Thoracic aorta (tissue), 2 donors: ENCODE measurements around the gene FIGN. TPM values are rescaled to one million over a fixed set of nuclear protein-coding genes. Genes with fewer than 3 reads are reported as not detected.

Source experiments
- ATAC-seq: fragments of 150-250 bp; one replicate; pipeline ENCODE4 v1.8.0; 2017; ENCODE audit warnings: low read depth; ENCODE audit not compliant: insufficient number of reproducible peaks, low FRiP score
- DNase-seq: peaks from one replicate; pipeline ENCODE4 v3.0.0-alpha.2; 2020; ENCODE audit warnings: low spot score
- H3K27ac ChIP-seq, 2 donors: fragments of 200-600 bp; sonication (generic); 1 replicate in 1 of 2; 2 replicates in 1 of 2; pipeline ENCODE4 v1.5.1; 2016; ENCODE audit warnings: mild to moderate bottlenecking in 2 of 2, moderate library complexity in 2 of 2
- H3K27me3 ChIP-seq: fragments of 200-600 bp; sonication (generic); replicated peaks from 2 replicates; pipeline ENCODE4 v1.6.0; 2016; ENCODE audit warnings: mild to moderate bottlenecking; ENCODE audit not compliant: insufficient read depth
- H3K36me3 ChIP-seq: fragments of 200-600 bp; sonication (generic); one replicate; pipeline ENCODE4 v1.5.1; 2016
- H3K4me1 ChIP-seq, 2 donors: fragments of 200-600 bp; sonication (generic); 1 replicate in 1 of 2; 2 replicates in 1 of 2; pipeline versions ENCODE4 v1.5.1 to v1.6.0; 2016; ENCODE audit warnings: low read depth in 2 of 2, mild to moderate bottlenecking in 1 of 2; ENCODE audit not compliant: control insufficient read depth in 1 of 2
- H3K4me3 ChIP-seq: fragments of 200-600 bp; sonication (generic); 2 replicates; pipeline ENCODE4 v1.5.1; 2016; ENCODE audit warnings: mild to moderate bottlenecking
- H3K9me3 ChIP-seq: fragments of 200-600 bp; sonication (generic); 2 replicates; pipeline ENCODE4 v1.5.1; 2016
- total RNA-seq, 2 donors: library from RNA; depleted of rRNA; stranded (reverse); fragments of >200 nt; gene quantifications; one replicate each; pipeline versions ENCODE4 v1.1.0 to v1.2.3, GENCODE V29; 2016
- TF ChIP-seq, protein P1 (sequence below): fragments of 200-600 bp; sonication (generic); IDR thresholded peaks from one replicate; pipeline ENCODE4 v1.5.1; 2019; ENCODE audit warnings: antibody characterized with exemption

The FIGN gene
- total RNA-seq, 2 donors from 2014 or later: 10.8 to 21.2 TPM

DNA sequence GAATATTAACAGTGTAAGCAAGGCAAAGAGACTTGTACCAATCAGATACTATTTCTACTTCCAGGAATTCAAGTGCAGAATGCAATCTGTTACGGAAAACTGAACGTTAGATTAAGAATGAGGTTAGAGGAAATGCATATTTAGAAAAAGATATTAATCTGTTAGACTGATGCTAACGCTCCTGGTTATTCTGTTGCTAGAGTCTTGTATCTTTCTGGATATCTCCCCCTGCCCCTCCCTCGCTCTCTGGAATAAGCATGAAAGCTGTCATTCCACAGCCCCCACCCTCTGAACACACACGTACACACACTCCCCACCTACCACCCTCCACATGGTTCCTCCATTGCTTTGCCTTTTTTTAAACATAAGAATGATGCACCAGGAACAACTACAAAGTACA lies 24.1 kb downstream of the FIGN start:
- no peaks in the 10 kb centered on the region for H3K9me3 ChIP-seq
- H3K4me1 ChIP-seq: peaks cover 31 to 62% of the 10 kb centered on the region in 2 donors
- no peak for ATAC-seq
- peak overlapping the region in 1 of 2 donors; percentile 10 for H3K27ac ChIP-seq
- TF ChIP-seq, protein P1, sequence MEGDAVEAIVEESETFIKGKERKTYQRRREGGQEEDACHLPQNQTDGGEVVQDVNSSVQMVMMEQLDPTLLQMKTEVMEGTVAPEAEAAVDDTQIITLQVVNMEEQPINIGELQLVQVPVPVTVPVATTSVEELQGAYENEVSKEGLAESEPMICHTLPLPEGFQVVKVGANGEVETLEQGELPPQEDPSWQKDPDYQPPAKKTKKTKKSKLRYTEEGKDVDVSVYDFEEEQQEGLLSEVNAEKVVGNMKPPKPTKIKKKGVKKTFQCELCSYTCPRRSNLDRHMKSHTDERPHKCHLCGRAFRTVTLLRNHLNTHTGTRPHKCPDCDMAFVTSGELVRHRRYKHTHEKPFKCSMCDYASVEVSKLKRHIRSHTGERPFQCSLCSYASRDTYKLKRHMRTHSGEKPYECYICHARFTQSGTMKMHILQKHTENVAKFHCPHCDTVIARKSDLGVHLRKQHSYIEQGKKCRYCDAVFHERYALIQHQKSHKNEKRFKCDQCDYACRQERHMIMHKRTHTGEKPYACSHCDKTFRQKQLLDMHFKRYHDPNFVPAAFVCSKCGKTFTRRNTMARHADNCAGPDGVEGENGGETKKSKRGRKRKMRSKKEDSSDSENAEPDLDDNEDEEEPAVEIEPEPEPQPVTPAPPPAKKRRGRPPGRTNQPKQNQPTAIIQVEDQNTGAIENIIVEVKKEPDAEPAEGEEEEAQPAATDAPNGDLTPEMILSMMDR: no peak
- no peak for DNase-seq
- peak overlapping the region; percentile 44 for H3K4me3 ChIP-seq
- H3K27me3 ChIP-seq: no peaks in the 10 kb centered on the region
- H3K36me3 ChIP-seq: no peaks in the 10 kb centered on the region

DNA sequence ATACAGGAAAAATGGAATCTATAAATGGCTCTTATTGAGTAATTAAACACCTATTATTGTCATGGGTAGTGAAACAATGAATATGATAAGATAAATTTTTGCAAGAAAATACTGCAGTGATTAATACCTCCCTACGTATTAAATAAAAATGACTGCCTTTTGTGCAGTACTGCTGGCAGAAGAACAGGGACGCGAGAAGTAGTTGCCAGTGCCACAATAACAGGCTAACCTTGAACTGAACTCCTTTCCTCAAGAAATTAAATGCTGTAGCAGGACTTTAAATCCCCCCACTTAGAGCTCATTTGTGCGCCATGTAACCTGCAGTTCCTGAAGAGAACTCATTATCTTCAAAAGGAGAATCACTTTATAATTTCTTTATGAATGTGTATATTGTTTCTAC lies 24.6 kb downstream of the FIGN start:
- ATAC-seq (no peak), DNase-seq (no peak)
- Histone ChIP-seq H3K4me1 (peaks cover 30 to 61% of the 10 kb centered on the region in 2 donors), H3K36me3 (no peaks in the 10 kb centered on the region), H3K9me3 (no peaks in the 10 kb centered on the region), H3K4me3 (peak overlapping the region; percentile 44), H3K27ac (peak overlapping the region in 1 of 2 donors; percentile 10), H3K27me3 (no peaks in the 10 kb centered on the region)
- TF ChIP-seq, protein P1: no peak

DNA sequence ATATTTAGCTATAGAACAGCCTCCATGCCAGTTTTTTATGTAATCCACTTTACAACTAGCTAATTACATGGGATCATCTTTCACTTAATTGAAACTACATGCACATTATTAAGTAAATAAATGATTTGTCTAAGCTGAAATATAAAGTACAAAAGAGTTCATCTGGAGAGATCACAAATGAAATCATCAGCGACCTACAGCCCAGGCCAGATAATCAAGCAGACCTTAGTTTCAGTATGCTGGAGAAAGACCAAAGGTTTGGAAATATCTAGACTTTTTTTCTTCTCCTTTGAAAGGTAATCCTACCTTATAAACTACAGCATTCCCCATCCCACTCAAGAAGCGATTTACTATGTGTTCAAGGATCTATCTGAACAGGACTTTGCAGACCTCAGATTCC lies 26.5 kb downstream of the FIGN start:
- no peaks in the 10 kb centered on the region for H3K9me3 ChIP-seq
- H3K4me1 ChIP-seq: peaks cover 30 to 54% of the 10 kb centered on the region in 2 donors
- no peaks in the 10 kb centered on the region for H3K27me3 ChIP-seq
- no peak for ATAC-seq
- no peak for DNase-seq
- H3K27ac ChIP-seq: no peak overlapping the region
- no peaks in the 10 kb centered on the region for H3K36me3 ChIP-seq
- no peak overlapping the region for H3K4me3 ChIP-seq
- TF ChIP-seq, protein P1: no peak

DNA sequence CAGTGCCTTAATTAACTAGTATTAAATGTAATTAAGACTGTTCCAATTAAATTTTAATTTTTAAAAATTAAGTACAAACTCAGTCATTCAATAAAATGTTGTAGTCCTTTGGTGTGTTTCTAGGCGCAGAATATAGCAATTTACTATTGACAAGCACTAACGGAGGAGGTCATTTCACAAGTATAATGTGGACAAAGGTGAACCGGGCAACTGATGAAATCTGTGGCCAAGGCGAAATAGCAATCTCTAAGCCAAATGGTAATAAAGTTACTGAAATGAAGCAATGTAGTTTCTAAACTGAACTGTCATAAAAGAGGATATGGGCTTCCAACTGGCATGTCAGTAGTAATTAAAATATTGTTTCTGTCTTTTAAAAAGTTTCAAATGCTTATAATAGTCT lies 27.5 kb downstream of the FIGN start:
- Histone ChIP-seq H3K4me3 (no peak overlapping the region), H3K27ac (no peak overlapping the region), H3K36me3 (no peaks in the 10 kb centered on the region), H3K9me3 (no peaks in the 10 kb centered on the region), H3K4me1 (peaks cover 25 to 45% of the 10 kb centered on the region in 2 donors), H3K27me3 (no peaks in the 10 kb centered on the region)
- DNase-seq (no peak), ATAC-seq (no peak)
- TF ChIP-seq, protein P1: no peak

DNA sequence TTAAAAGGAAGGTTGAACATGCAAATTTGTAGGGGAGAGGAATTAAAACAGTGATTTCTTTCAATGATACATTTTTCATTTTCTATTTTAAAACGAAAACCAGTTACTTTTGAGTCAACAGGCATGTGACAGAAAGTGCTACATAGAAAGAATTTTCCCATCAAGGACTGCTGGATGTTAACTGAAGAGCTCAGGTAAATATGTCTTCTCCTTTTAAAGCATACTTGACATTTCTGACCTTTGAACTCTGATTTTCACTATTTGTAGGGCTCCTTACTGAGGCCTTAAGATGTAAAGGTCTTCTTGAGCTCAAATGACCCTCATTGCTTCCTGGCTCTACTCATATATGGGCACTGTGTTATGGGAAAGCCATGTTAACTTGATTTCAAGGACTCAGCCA lies 32.4 kb downstream of the FIGN start:
- H3K36me3 ChIP-seq: no peaks in the 10 kb centered on the region
- TF ChIP-seq, protein P1: no peak
- DNase-seq (no peak), ATAC-seq (no peak)
- H3K9me3 ChIP-seq: no peaks in the 10 kb centered on the region
- H3K27ac ChIP-seq: no peak overlapping the region
- H3K4me3 ChIP-seq: no peak overlapping the region
- H3K27me3 ChIP-seq: no peaks in the 10 kb centered on the region
- peaks cover 15 to 47% of the 10 kb centered on the region in 2 donors for H3K4me1 ChIP-seq
